Endometrial microvascular endothelial cells (primary cell): Measurements from ENCODE around the gene MAP7D1. TPM values are rescaled to one million over a fixed set of nuclear protein-coding genes. Genes with fewer than 3 reads are reported as not detected.

Source experiments
- in situ Hi-C: cut with HindIII; loops from 2 replicates; pipeline ENCODE4 v1.10.0; 2017; ENCODE audit warnings: low sequenced_read_pairs, low pct_unique_long_range_greater_than_20kb; ENCODE audit errors: inconsistent ontology term
- total RNA-seq: library from RNA; depleted of rRNA; stranded (reverse); fragments of >200 nt; gene quantifications from one replicate; pipeline ENCODE4 v1.2.3, GENCODE V29; 2015; ENCODE audit errors: inconsistent ontology term

The MAP7D1 gene
- 199 TPM for total RNA-seq

GRCh38 chr1:36155408-36156328, at the start of gene MAP7D1:
TSS of gene MAP7D1 (plus strand) at chr1:36156160. CDS start at chr1:36156418, 258 bp downstream.
- in situ Hi-C loops = no loop called here

- in situ Hi-C loops = no loop called here
Observed at GRCh38 chr1:36106269-36106668, 49.7 kb upstream of the MAP7D1 start.

- in situ Hi-C loops = no loop called here
Observed at GRCh38 chr1:36107394-36107793, 48.6 kb upstream of the MAP7D1 start.

- in situ Hi-C loops = no loop called here
Observed at GRCh38 chr1:36108314-36108713, 47.6 kb upstream of the MAP7D1 start.

GRCh38 chr1:36109041-36109679, 46.8 kb upstream of the MAP7D1 start:
- in situ Hi-C loops = no loop called here

GRCh38 chr1:36111151-36111550, 44.8 kb upstream of the MAP7D1 start:
- in situ Hi-C loops = no loop called here

GRCh38 chr1:36112823-36113222, 43.1 kb upstream of the MAP7D1 start:
- in situ Hi-C loops = no loop called here

- in situ Hi-C loops = no loop called here
Observed at GRCh38 chr1:36114371-36114770, 41.6 kb upstream of the MAP7D1 start.

GRCh38 chr1:36115200-36115669, 40.7 kb upstream of the MAP7D1 start:
- in situ Hi-C loops = no loop called here

- in situ Hi-C loops = no loop called here
Observed at GRCh38 chr1:36115931-36116330, 40.0 kb upstream of the MAP7D1 start.

- in situ Hi-C loops = no loop called here
Observed at GRCh38 chr1:36116901-36117300, 39.1 kb upstream of the MAP7D1 start.

- in situ Hi-C loops = no loop called here
Observed at GRCh38 chr1:36118447-36119204, 37.3 kb upstream of the MAP7D1 start.

GRCh38 chr1:36119456-36119855, 36.5 kb upstream of the MAP7D1 start:
- in situ Hi-C loops = no loop called here

GRCh38 chr1:36122062-36123030, 33.6 kb upstream of the MAP7D1 start:
- in situ Hi-C loops = no loop called here

GRCh38 chr1:36123356-36123755, 32.6 kb upstream of the MAP7D1 start:
- in situ Hi-C loops = no loop called here

GRCh38 chr1:36124404-36125128, 31.4 kb upstream of the MAP7D1 start:
- in situ Hi-C loops = loop anchor here (25.0 kb wide), 1 partner anchor 163 kb away; no protein-coding TSS in a partner anchor

- in situ Hi-C loops = loop anchor here (25.0 kb wide), 1 partner anchor 162 kb away; no protein-coding TSS in a partner anchor
Observed at GRCh38 chr1:36125129-36125991, 30.6 kb upstream of the MAP7D1 start, which contains the start of gene COL8A2. TSS of gene COL8A2 (minus strand) at chr1:36125222. CDS start at chr1:36100242, 24,980 bp downstream.
